IMR-90 (cell line): ENCODE results near the gene SDC4. TPM values are rescaled to one million over a fixed set of nuclear protein-coding genes. Genes with fewer than 3 reads are reported as not detected.

ENCODE experiments used
- ATAC-seq: fragments of 200-7000 bp; cut with Tn5 transposase; 2 replicates; pipeline ENCODE4 v1.9.1; 2020; ENCODE audit warnings: low read depth, mild to moderate bottlenecking, moderate library complexity
- BruUV-seq: library from RNA; stranded (reverse); fragments of 400-500 nt; replicated peaks from 2 replicates; lab custom pipeline; 2021; lab: Mats Ljungman, UMichigan
- CTCF ChIA-PET: fragments of 300-600 bp; formaldehyde crosslinking; extraction: SDS; loops from one replicate; lab custom pipeline; 2021; ENCODE audit warnings: antibody characterized with exemption; lab: Yijun Ruan, JAX
- POLR2A ChIA-PET: fragments of 300-600 bp; sonication (Branson Sonifier 250); formaldehyde crosslinking; loops from one replicate; lab custom pipeline; 2022; ENCODE audit warnings: antibody characterized with exemption; ENCODE audit not compliant: unreplicated experiment; lab: Charles Lee
- DNase-seq: peaks from one replicate; pipeline ENCODE4 v3.0.0; 2013
- H2AFZ ChIP-seq: replicated peaks from 2 replicates; pipeline ENCODE3; 2013; ENCODE audit warnings: low read length, mild to moderate bottlenecking; ENCODE audit not compliant: poor library complexity
- H2AK5ac ChIP-seq: 2 replicates; pipeline ENCODE4 v1.6.1; 2013; ENCODE audit warnings: low read depth, low read length, inconsistent platforms
- H2AK9ac ChIP-seq: replicated peaks from 2 replicates; pipeline ENCODE3; 2013; ENCODE audit warnings: mild to moderate bottlenecking, low read depth, low read length, moderate library complexity; ENCODE audit not compliant: poor library complexity
- H2BK120ac ChIP-seq: 2 replicates; pipeline ENCODE4 v1.6.1; 2013; ENCODE audit warnings: low read depth, low read length, inconsistent platforms
- H2BK15ac ChIP-seq: 3 replicates; pipeline ENCODE4 v1.6.1; 2013; ENCODE audit warnings: low read depth, low read length, inconsistent platforms
- H2BK20ac ChIP-seq: 2 replicates; pipeline ENCODE4 v1.6.1; 2013; ENCODE audit warnings: low read depth, mild to moderate bottlenecking, inconsistent platforms, low read length, moderate library complexity
- H2BK5ac ChIP-seq: 2 replicates; pipeline ENCODE4 v1.6.1; 2013; ENCODE audit warnings: mild to moderate bottlenecking, low read depth, low read length, inconsistent platforms; ENCODE audit not compliant: poor library complexity, severe bottlenecking
- H3K14ac ChIP-seq: replicated peaks from 2 replicates; pipeline ENCODE4 v1.6.1; 2013; ENCODE audit warnings: low read depth, low read length, inconsistent platforms
- H3K18ac ChIP-seq: 2 replicates; pipeline ENCODE4 v1.6.1; 2013; ENCODE audit warnings: low read depth, low read length, control low read depth
- H3K23ac ChIP-seq: 2 replicates; pipeline ENCODE4 v1.6.1; 2013; ENCODE audit warnings: low read depth, low read length, inconsistent platforms
- H3K27ac ChIP-seq: 2 replicates; pipeline ENCODE4 v1.5.1; 2013; ENCODE audit warnings: mild to moderate bottlenecking, control low read depth, low read length; ENCODE audit not compliant: insufficient read depth
- H3K27me3 ChIP-seq: 2 replicates; pipeline ENCODE4 v1.6.1; 2013; ENCODE audit warnings: low read length; ENCODE audit not compliant: control insufficient read depth, insufficient read depth
- H3K36me3 ChIP-seq: 2 replicates; pipeline ENCODE4 v1.6.1; 2013; ENCODE audit warnings: low read length, mixed read lengths; ENCODE audit not compliant: control insufficient read depth, insufficient read depth
- H3K4ac ChIP-seq: 2 replicates; pipeline ENCODE4 v1.6.1; 2013; ENCODE audit warnings: low read depth, low read length, inconsistent platforms
- H3K4me1 ChIP-seq: 2 replicates; pipeline ENCODE4 v1.6.1; 2013; ENCODE audit warnings: low read length, mixed read lengths; ENCODE audit not compliant: control insufficient read depth, insufficient read depth
- H3K4me2 ChIP-seq: 2 replicates; pipeline ENCODE4 v1.6.1; 2013; ENCODE audit warnings: low read depth, mild to moderate bottlenecking, control low read depth, low read length, moderate library complexity
- H3K4me3 ChIP-seq: 2 replicates; pipeline ENCODE4 v1.5.1; 2013; ENCODE audit warnings: low read depth, mild to moderate bottlenecking, control low read depth, low read length, moderate library complexity; ENCODE audit not compliant: insufficient read depth
- H3K56ac ChIP-seq: 2 replicates; pipeline ENCODE4 v1.6.1; 2013; ENCODE audit warnings: low read length, inconsistent platforms; ENCODE audit not compliant: insufficient read depth; ENCODE audit errors: extremely low read depth
- H3K79me1 ChIP-seq, 2 experiments: 2 replicates each; pipeline ENCODE4 v1.6.1; 2013; ENCODE audit warnings: low read length in 2 of 2, inconsistent platforms in 1 of 2, low read depth in 1 of 2
- H3K9ac ChIP-seq: 2 replicates; pipeline ENCODE4 v1.6.1; 2013; ENCODE audit warnings: low read depth, low read length, control low read depth
- H3K9me1 ChIP-seq: 2 replicates; pipeline ENCODE4 v1.6.1; 2013; ENCODE audit warnings: low read length, inconsistent platforms; ENCODE audit not compliant: insufficient read depth
- H3K9me3 ChIP-seq: 2 replicates; pipeline ENCODE4 v1.6.1; 2013; ENCODE audit warnings: low read length; ENCODE audit not compliant: control insufficient read depth, insufficient read depth
- H4K20me1 ChIP-seq: 2 replicates; pipeline ENCODE4 v1.6.1; 2013; ENCODE audit warnings: low read length, inconsistent platforms; ENCODE audit not compliant: insufficient read depth
- H4K5ac ChIP-seq: 2 replicates; pipeline ENCODE4 v1.6.1; 2013; ENCODE audit warnings: mild to moderate bottlenecking, low read depth, low read length, control low read depth
- H4K8ac ChIP-seq, 2 experiments: 2 replicates each; pipeline ENCODE4 v1.6.1; 2013; ENCODE audit warnings: low read depth in 2 of 2, low read length in 2 of 2, control low read depth in 1 of 2, inconsistent platforms in 1 of 2
- H4K91ac ChIP-seq: 2 replicates; pipeline ENCODE4 v1.6.1; 2013; ENCODE audit warnings: low read depth, low read length, inconsistent platforms; ENCODE audit not compliant: insufficient read depth
- BHLHE40 ChIP-seq: fragments of 150-350 bp; IDR thresholded peaks from 2 replicates; pipeline ENCODE4 v1.6.1; 2016; ENCODE audit warnings: mild to moderate bottlenecking, low read depth, low read length
- CEBPB ChIP-seq: IDR thresholded peaks from 2 replicates; pipeline ENCODE4 v1.6.1; 2012; ENCODE audit warnings: low read depth, low read length, improper control_type of control experiment
- CHD1 ChIP-seq: IDR thresholded peaks from 2 replicates; pipeline ENCODE4 v1.6.1; 2012; ENCODE audit warnings: low read depth, low read length, improper control_type of control experiment
- CTCF ChIP-seq: conservative IDR thresholded peaks from 2 replicates; pipeline ENCODE4 v1.5.1; 2012; ENCODE audit warnings: mild to moderate bottlenecking, low read depth, low read length, improper control_type of control experiment
- FOS ChIP-seq: fragments of 150-350 bp; IDR thresholded peaks from 2 replicates; pipeline ENCODE4 v1.6.1; 2016; ENCODE audit warnings: low read depth, low read length
- MAFK ChIP-seq: IDR thresholded peaks from 2 replicates; pipeline ENCODE4 v1.6.1; 2012; ENCODE audit warnings: low read depth, low read length, improper control_type of control experiment
- MAZ ChIP-seq: IDR thresholded peaks from 2 replicates; pipeline ENCODE4 v1.6.1; 2012; ENCODE audit warnings: low read depth, mild to moderate bottlenecking, low read length, improper control_type of control experiment, moderate library complexity, borderline replicate concordance
- MXI1 ChIP-seq: IDR thresholded peaks from 2 replicates; pipeline ENCODE4 v1.6.1; 2012; ENCODE audit warnings: low read depth, mild to moderate bottlenecking, low read length, moderate library complexity, borderline replicate concordance
- NFE2L2 ChIP-seq: fragments of 150-350 bp; IDR thresholded peaks from 2 replicates; pipeline ENCODE4 v1.6.1; 2016; ENCODE audit warnings: low read depth, mild to moderate bottlenecking, low read length
- POLR2A ChIP-seq: IDR thresholded peaks from 2 replicates; pipeline ENCODE4 v1.6.1; 2012; ENCODE audit warnings: mild to moderate bottlenecking, low read depth, low read length
- RAD21 ChIP-seq: IDR thresholded peaks from 2 replicates; pipeline ENCODE4 v1.6.1; 2012; ENCODE audit warnings: low read length, improper control_type of control experiment
- RCOR1 ChIP-seq: IDR thresholded peaks from 2 replicates; pipeline ENCODE4 v1.6.1; 2012; ENCODE audit warnings: mild to moderate bottlenecking, low read length, improper control_type of control experiment; ENCODE audit not compliant: insufficient replicate concordance
- RFX5 ChIP-seq: IDR thresholded peaks from 2 replicates; pipeline ENCODE4 v1.8.0; 2012; ENCODE audit warnings: low read depth, mild to moderate bottlenecking, low read length, moderate library complexity
- SMC3 ChIP-seq: fragments of 150-350 bp; IDR thresholded peaks from 2 replicates; pipeline ENCODE4 v1.6.1; 2016; ENCODE audit warnings: low read depth, mild to moderate bottlenecking, antibody characterized with exemption, low read length, moderate library complexity
- USF2 ChIP-seq: fragments of 150-350 bp; IDR thresholded peaks from 2 replicates; pipeline ENCODE4 v1.6.1; 2017; ENCODE audit warnings: mild to moderate bottlenecking, antibody characterized with exemption, low read length, low read depth
- WGBS, 2 experiments: methylation state at CpG; one replicate each; pipeline versions ENCODE4 v1.1.5 to v1.1.7; 2013; ENCODE audit warnings: missing lambda C conversion rate in 2 of 2; ENCODE audit not compliant: insufficient read length in 1 of 2; ENCODE audit errors: extremely low coverage in 2 of 2; 5-methylcytosine and 5-hydroxymethylcytosine counted together
- dilution Hi-C: fragments of 300-500 bp; cut with HindIII; formaldehyde crosslinking; loops from one replicate; pipeline ENCODE4 v1.14.3; 2018; ENCODE audit warnings: low sequenced_read_pairs; ENCODE audit not compliant: unreplicated experiment
- in situ Hi-C: fragments of 300-500 bp; cut with MboI; formaldehyde crosslinking; loops from 3 replicates; pipeline ENCODE4 v1.14.3; 2019; ENCODE audit warnings: low sequenced_read_pairs, inconsistent platforms, mixed read lengths
- intact Hi-C: fragments of 100-400 bp; cut with micrococcal nuclease; formaldehyde crosslinking; loops from 2 replicates; pipeline ENCODE4 v1.10.0; 2022
- polyA plus RNA-seq, 3 experiments: library from polyadenylated mRNA; depleted of rRNA; stranded (reverse); fragments of >200 nt; gene quantifications; 2 replicates each; pipeline ENCODE4 v1.2.3, GENCODE V29; 2012; ENCODE audit warnings: low replicate concordance in 1 of 3
- total RNA-seq: library from RNA; depleted of rRNA; stranded (reverse); fragments of >200 nt; gene quantifications from 2 replicates; pipeline ENCODE4 v1.2.3, GENCODE V29; 2012
- TF ChIP-seq, protein P1 (sequence below): fragments of 150-350 bp; IDR thresholded peaks from 2 replicates; pipeline ENCODE4 v1.6.1; 2016; ENCODE audit warnings: low read depth, mild to moderate bottlenecking, low read length, moderate library complexity, borderline replicate concordance

Gene SDC4
- total and polyA plus RNA-seq, 2 of the 4 experiments (the other 2 are of a cell fraction): 203 to 265 TPM

- Histone ChIP-seq H4K20me1 (no peaks in the 10 kb centered on the region), H3K23ac (no peak within 1 kb of the TSS), H3K36me3 (no peaks in the 10 kb centered on the region), H3K4ac (no peak within 1 kb of the TSS), H3K4me3 (no peak within 1 kb of the TSS), H3K27me3 (no peaks in the 10 kb centered on the region), H4K91ac (no peak within 1 kb of the TSS), H3K4me2 (no peak within 1 kb of the TSS), H3K9me1 (no peaks in the 10 kb centered on the region; the same call in 1 of the 2 replicates), H3K9me3 (no peaks in the 10 kb centered on the region), H2AK9ac (no peak within 1 kb of the TSS), H2AK5ac (no peak within 1 kb of the TSS), H4K5ac (no peak within 1 kb of the TSS), H2BK5ac (no peak within 1 kb of the TSS), H2BK120ac (no peak within 1 kb of the TSS), H3K27ac (no peak within 1 kb of the TSS), H3K9ac (no peak within 1 kb of the TSS), H2BK15ac (no peak within 1 kb of the TSS), H3K14ac (no peak within 1 kb of the TSS), H3K18ac (no peak within 1 kb of the TSS), H2BK20ac (no peak within 1 kb of the TSS), H4K8ac (no peak within 1 kb of the TSS), H3K4me1 (no peaks in the 10 kb centered on the region; the same call in 1 of the 2 replicates), H3K56ac (no peak within 1 kb of the TSS), H2AFZ (no peak within 1 kb of the TSS), H3K79me1 (no peaks in the 10 kb centered on the region)
- ChIA-PET POLR2A (no interaction called here), CTCF (interaction anchor here (0.9 kb wide), 1 partner anchor 10 kb away, joined by 5 read pairs; no protein-coding TSS in a partner anchor)
- TF ChIP-seq BHLHE40: no peak
- no peak for TF ChIP-seq CHD1
- no peak for TF ChIP-seq RAD21
- TF ChIP-seq POLR2A: no peak
- no peak for TF ChIP-seq USF2
- TF ChIP-seq FOS: no peak
- no peak for TF ChIP-seq MAZ
- TF ChIP-seq RCOR1: no peak
- TF ChIP-seq RFX5: no peak
- TF ChIP-seq CEBPB: no peak
- no peak for TF ChIP-seq CTCF
- TF ChIP-seq SMC3: no peak
- no peak for TF ChIP-seq MXI1
- TF ChIP-seq MAFK: no peak
- TF ChIP-seq, protein P1, sequence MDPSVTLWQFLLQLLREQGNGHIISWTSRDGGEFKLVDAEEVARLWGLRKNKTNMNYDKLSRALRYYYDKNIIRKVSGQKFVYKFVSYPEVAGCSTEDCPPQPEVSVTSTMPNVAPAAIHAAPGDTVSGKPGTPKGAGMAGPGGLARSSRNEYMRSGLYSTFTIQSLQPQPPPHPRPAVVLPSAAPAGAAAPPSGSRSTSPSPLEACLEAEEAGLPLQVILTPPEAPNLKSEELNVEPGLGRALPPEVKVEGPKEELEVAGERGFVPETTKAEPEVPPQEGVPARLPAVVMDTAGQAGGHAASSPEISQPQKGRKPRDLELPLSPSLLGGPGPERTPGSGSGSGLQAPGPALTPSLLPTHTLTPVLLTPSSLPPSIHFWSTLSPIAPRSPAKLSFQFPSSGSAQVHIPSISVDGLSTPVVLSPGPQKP: no peak
- TF ChIP-seq NFE2L2: no peak
- BruUV-seq: no TSS peak
- ATAC-seq: no peak
- in situ Hi-C loops: loop anchor here (5.0 kb wide), 1 partner anchor 39 kb away; the partner anchor contains the start of gene PIGT
- intact Hi-C loops: no loop called here
- DNase-seq: no peak
- WGBS, 2 experiments: no CpG with 5 or more reads among the region's 1 CpG
- dilution Hi-C loops: no loop called here
Observed at GRCh38 chr20:45378191-45378590, 30.0 kb upstream of the SDC4 start, which contains the start of gene TP53TG5. TSS of gene TP53TG5 (minus strand) at chr20:45378325. CDS start at chr20:45378236, 89 bp downstream.
